Astrocyte (in vitro differentiated cells and primary cell): Measurements from ENCODE around the gene DLL1. TPM values are rescaled to one million over a fixed set of nuclear protein-coding genes. Genes with fewer than 3 reads are reported as not detected.

Experiments used
- DNase-seq: peaks from one replicate; pipeline ENCODE4 v3.0.0-alpha.2; 2010; ENCODE audit warnings: low read depth
- FAIRE-seq: peaks from 2 replicates; lab custom pipeline; 2011; peaks lifted over from hg19 to GRCh38; lab: Jason Lieb, UNC
- H2AFZ ChIP-seq: 2 replicates; pipeline ENCODE4 v1.6.0; 2012; ENCODE audit warnings: low read depth, low read length, inconsistent platforms
- H3K27ac ChIP-seq: 2 replicates; pipeline ENCODE4 v1.5.1; 2011; ENCODE audit warnings: low read depth, low read length, inconsistent platforms
- H3K27me3 ChIP-seq: 2 replicates; pipeline ENCODE4 v1.6.0; 2011; ENCODE audit warnings: low read length, inconsistent platforms; ENCODE audit not compliant: insufficient read depth
- H3K36me3 ChIP-seq: 2 replicates; pipeline ENCODE4 v1.5.1; 2011; ENCODE audit warnings: low read length, inconsistent platforms; ENCODE audit not compliant: insufficient read depth
- H3K4me1 ChIP-seq: 2 replicates; pipeline ENCODE4 v1.5.1; 2011; ENCODE audit warnings: low read length, inconsistent platforms; ENCODE audit not compliant: insufficient read depth
- H3K4me2 ChIP-seq: 2 replicates; pipeline ENCODE4 v1.6.0; 2012; ENCODE audit warnings: low read length, inconsistent platforms
- H3K4me3 ChIP-seq: 2 replicates; pipeline ENCODE4 v1.5.1; 2011; ENCODE audit warnings: low read depth, mild to moderate bottlenecking, low read length, inconsistent platforms; ENCODE audit not compliant: insufficient read depth
- H3K79me2 ChIP-seq: 2 replicates; pipeline ENCODE4 v1.6.0; 2012; ENCODE audit warnings: mild to moderate bottlenecking, low read length, inconsistent platforms; ENCODE audit not compliant: insufficient read depth
- H3K9ac ChIP-seq: 2 replicates; pipeline ENCODE4 v1.6.0; 2012; ENCODE audit warnings: mild to moderate bottlenecking, low read length, inconsistent platforms
- H3K9me3 ChIP-seq: 2 replicates; pipeline ENCODE4 v1.5.1; 2012; ENCODE audit warnings: low read depth, mild to moderate bottlenecking, low read length, inconsistent platforms; ENCODE audit not compliant: insufficient read depth
- H4K20me1 ChIP-seq: 2 replicates; pipeline ENCODE4 v1.6.0; 2012; ENCODE audit warnings: low read length, inconsistent platforms; ENCODE audit not compliant: insufficient read depth
- H3K27ac Mint-ChIP-seq: one replicate; pipeline ENCODE4 v1.8.0; 2021; ENCODE audit warnings: mild to moderate bottlenecking, mixed read lengths; ENCODE audit not compliant: unreplicated experiment
- H3K27me3 Mint-ChIP-seq: one replicate; pipeline ENCODE4 v1.8.0; 2021; ENCODE audit warnings: low read depth, mixed read lengths; ENCODE audit not compliant: unreplicated experiment
- H3K36me3 Mint-ChIP-seq: one replicate; pipeline ENCODE4 v1.8.0; 2021; ENCODE audit warnings: low read depth, mixed read lengths; ENCODE audit not compliant: unreplicated experiment
- H3K4me1 Mint-ChIP-seq: one replicate; pipeline ENCODE4 v1.8.0; 2021; ENCODE audit warnings: low read depth, mixed read lengths; ENCODE audit not compliant: unreplicated experiment
- H3K4me3 Mint-ChIP-seq: one replicate; pipeline ENCODE4 v1.8.0; 2021; ENCODE audit warnings: mild to moderate bottlenecking, moderate library complexity, mixed read lengths; ENCODE audit not compliant: unreplicated experiment
- H3K9me3 Mint-ChIP-seq: one replicate; pipeline ENCODE4 v1.8.0; 2021; ENCODE audit warnings: mild to moderate bottlenecking, mixed read lengths; ENCODE audit not compliant: unreplicated experiment
- CTCF ChIP-seq: IDR thresholded peaks from 2 replicates; pipeline ENCODE4 v1.5.1; 2011; ENCODE audit warnings: low read depth, mild to moderate bottlenecking, inconsistent platforms, low read length, moderate library complexity; ENCODE audit not compliant: insufficient read depth
- EZH2 ChIP-seq: IDR thresholded peaks from 2 replicates; pipeline ENCODE4 v1.6.1; 2012; ENCODE audit warnings: mild to moderate bottlenecking, low read length, inconsistent platforms; ENCODE audit not compliant: insufficient read depth
- total RNA-seq: library from RNA; stranded (reverse); gene quantifications from 2 replicates; pipeline ENCODE4 v1.2.1, GENCODE V29; 2021

DLL1 gene
- total RNA-seq, 1 donor from 2014 or later = 1.6 TPM

- no peak overlapping the region for H3K27ac Mint-ChIP-seq
- H2AFZ ChIP-seq = no peak overlapping the region
- no peaks in the 10 kb centered on the region for H3K36me3 Mint-ChIP-seq
- no peaks in the 10 kb centered on the region for H3K27me3 ChIP-seq
- H3K4me2 ChIP-seq = no peak overlapping the region
- no peak for TF ChIP-seq CTCF
- no peak for TF ChIP-seq EZH2
- DNase-seq (no peak), FAIRE-seq (no peak)
- H3K9me3 Mint-ChIP-seq = peaks cover 3% of the 10 kb centered on the region
- no peaks in the 10 kb centered on the region for H3K4me1 ChIP-seq
- H3K36me3 ChIP-seq = no peaks in the 10 kb centered on the region
- no peaks in the 10 kb centered on the region for H3K79me2 ChIP-seq
- no peak overlapping the region for H3K9ac ChIP-seq
- no peak overlapping the region for H3K4me3 Mint-ChIP-seq
- no peaks in the 10 kb centered on the region for H3K9me3 ChIP-seq
- no peaks in the 10 kb centered on the region for H4K20me1 ChIP-seq
- peaks cover 59% of the 10 kb centered on the region for H3K27me3 Mint-ChIP-seq
- peaks cover 11% of the 10 kb centered on the region for H3K4me1 Mint-ChIP-seq
- no peak overlapping the region for H3K27ac ChIP-seq
- no peak overlapping the region for H3K4me3 ChIP-seq
Measured at GRCh38 chr6:170251776-170252571, 38.9 kb downstream of the DLL1 start.

- Histone ChIP-seq H3K4me1 (no peaks in the 10 kb centered on the region), H2AFZ (no peak overlapping the region), H4K20me1 (no peaks in the 10 kb centered on the region), H3K9me3 (no peaks in the 10 kb centered on the region), H3K79me2 (no peaks in the 10 kb centered on the region), H3K4me3 (no peak overlapping the region), H3K9ac (no peak overlapping the region), H3K36me3 (no peaks in the 10 kb centered on the region), H3K27me3 (no peaks in the 10 kb centered on the region), H3K4me2 (no peak overlapping the region), H3K27ac (no peak overlapping the region)
- DNase-seq (no peak), FAIRE-seq (no peak)
- Mint-ChIP-seq H3K4me1 (peaks cover 11% of the 10 kb centered on the region), H3K4me3 (no peak overlapping the region), H3K27me3 (peaks cover 54% of the 10 kb centered on the region), H3K27ac (no peak overlapping the region), H3K9me3 (peaks cover 3% of the 10 kb centered on the region), H3K36me3 (no peaks in the 10 kb centered on the region)
- no peak for TF ChIP-seq EZH2
- no peak for TF ChIP-seq CTCF
Measured at GRCh38 chr6:170250981-170251775, 39.7 kb downstream of the DLL1 start.
